HEK293 (cell line): Measurements from ENCODE around the gene RBBP8.

Experiments
- CTCF ChIA-PET: fragments of 350-600 bp; formaldehyde crosslinking; extraction: SDS; loops from one replicate; lab custom pipeline; 2021; ENCODE audit warnings: antibody characterized with exemption; lab: Yijun Ruan, JAX
- POLR2A ChIA-PET: fragments of 300-600 bp; formaldehyde crosslinking; extraction: SDS; loops from one replicate; lab custom pipeline; 2020; ENCODE audit warnings: antibody characterized with exemption, inconsistent platforms; lab: Yijun Ruan, JAX
- H3K27ac ChIP-seq: fragments of 200-500 bp; sonication (Bioruptor generic); 2 replicates; pipeline ENCODE4 v1.5.1; 2014; ENCODE audit warnings: low read depth, low read length, control low read depth, inconsistent platforms; ENCODE audit errors: extremely low read depth
- H3K36me3 ChIP-seq, 2 experiments: fragments of 200-500 bp in 1 of 2; sonication (Bioruptor generic) in 1 of 2; 1 replicate in 1 of 2; 2 replicates in 1 of 2; pipeline ENCODE4 v1.5.1; 2014 to 2017; ENCODE audit warnings: inconsistent platforms in 2 of 2, low read length in 2 of 2; ENCODE audit not compliant: control insufficient read depth in 2 of 2, insufficient read depth in 1 of 2
- H3K4me1 ChIP-seq: fragments of 200-500 bp; sonication (Bioruptor generic); 2 replicates; pipeline ENCODE4 v1.5.1; 2014; ENCODE audit warnings: mild to moderate bottlenecking, low read length, inconsistent platforms; ENCODE audit not compliant: control insufficient read depth, insufficient read depth
- H3K4me3 ChIP-seq: 2 replicates; pipeline ENCODE4 v1.5.1; 2011; ENCODE audit warnings: low read depth, mild to moderate bottlenecking, control low read depth, low read length, moderate library complexity
- H3K9me3 ChIP-seq: fragments of 200-500 bp; sonication (Bioruptor generic); 2 replicates; pipeline ENCODE4 v1.5.1; 2014; ENCODE audit warnings: low read depth, low read length, inconsistent platforms; ENCODE audit not compliant: control insufficient read depth, insufficient read depth
- FEZF1 ChIP-seq: fragments of 450-650 bp; formaldehyde crosslinking; IDR thresholded peaks from 2 replicates; pipeline ENCODE4 v1.5.1; 2016; ENCODE audit warnings: missing biosample characterization, missing genetic modification characterization
- ZBTB21 ChIP-seq: fragments of 450-650 bp; formaldehyde crosslinking; IDR thresholded peaks from 2 replicates; pipeline ENCODE4 v1.5.1; 2017; ENCODE audit warnings: missing biosample characterization, missing genetic modification characterization
- ZFHX2 ChIP-seq: fragments of 450-650 bp; formaldehyde crosslinking; conservative IDR thresholded peaks from 2 replicates; pipeline ENCODE4 v1.5.1; 2016; ENCODE audit warnings: missing biosample characterization, missing genetic modification characterization
- ZNF132 ChIP-seq: fragments of 450-650 bp; formaldehyde crosslinking; IDR thresholded peaks from 2 replicates; pipeline ENCODE4 v1.5.1; 2017; ENCODE audit warnings: missing biosample characterization, missing genetic modification characterization, borderline replicate concordance
- ZNF266 ChIP-seq: fragments of 450-650 bp; formaldehyde crosslinking; IDR thresholded peaks from 2 replicates; pipeline ENCODE4 v1.5.1; 2016; ENCODE audit warnings: missing biosample characterization, missing genetic modification characterization, low read depth
- ZNF37A ChIP-seq: fragments of 450-650 bp; IDR thresholded peaks from 2 replicates; pipeline ENCODE4 v1.5.1; 2018; ENCODE audit warnings: missing biosample characterization, missing genetic modification characterization
- ZNF416 ChIP-seq: fragments of 450-650 bp; formaldehyde crosslinking; IDR thresholded peaks from 2 replicates; pipeline ENCODE4 v1.5.1; 2016; ENCODE audit warnings: missing biosample characterization, missing genetic modification characterization
- ZNF658 ChIP-seq: fragments of 450-650 bp; formaldehyde crosslinking; IDR thresholded peaks from 2 replicates; pipeline ENCODE4; 2016; ENCODE audit warnings: missing biosample characterization, missing genetic modification characterization
- TF ChIP-seq, protein P1 (sequence below): fragments of 450-650 bp; formaldehyde crosslinking; IDR thresholded peaks from 2 replicates; pipeline ENCODE4 v1.5.1; 2016; ENCODE audit warnings: missing biosample characterization, missing genetic modification characterization
- TF ChIP-seq, protein P2 (sequence below): fragments of 450-650 bp; formaldehyde crosslinking; conservative IDR thresholded peaks from 2 replicates; pipeline ENCODE4 v1.5.1; 2016; ENCODE audit warnings: low read depth, missing biosample characterization, missing genetic modification characterization
- TF ChIP-seq, protein P3 (sequence below): fragments of 450-650 bp; IDR thresholded peaks from 2 replicates; pipeline ENCODE4 v1.5.1; 2018; ENCODE audit warnings: missing biosample characterization, missing genetic modification characterization
- TF ChIP-seq, protein P4 (sequence below): fragments of 450-650 bp; formaldehyde crosslinking; IDR thresholded peaks from 2 replicates; pipeline ENCODE4 v1.5.1; 2017; ENCODE audit warnings: missing biosample characterization, missing genetic modification characterization
- TF ChIP-seq, protein P5 (sequence below): fragments of 450-650 bp; formaldehyde crosslinking; IDR thresholded peaks from 2 replicates; pipeline ENCODE4 v1.5.1; 2016; ENCODE audit warnings: missing biosample characterization, missing genetic modification characterization
- TF ChIP-seq, protein P6 (sequence below): fragments of 450-650 bp; formaldehyde crosslinking; IDR thresholded peaks from 2 replicates; pipeline ENCODE4 v1.5.1; 2017; ENCODE audit warnings: missing biosample characterization, missing genetic modification characterization
- TF ChIP-seq, protein P7 (sequence below): fragments of 450-650 bp; formaldehyde crosslinking; IDR thresholded peaks from 2 replicates; pipeline ENCODE4 v1.5.1; 2016; ENCODE audit warnings: missing biosample characterization, missing genetic modification characterization

Gene RBBP8

DNA sequence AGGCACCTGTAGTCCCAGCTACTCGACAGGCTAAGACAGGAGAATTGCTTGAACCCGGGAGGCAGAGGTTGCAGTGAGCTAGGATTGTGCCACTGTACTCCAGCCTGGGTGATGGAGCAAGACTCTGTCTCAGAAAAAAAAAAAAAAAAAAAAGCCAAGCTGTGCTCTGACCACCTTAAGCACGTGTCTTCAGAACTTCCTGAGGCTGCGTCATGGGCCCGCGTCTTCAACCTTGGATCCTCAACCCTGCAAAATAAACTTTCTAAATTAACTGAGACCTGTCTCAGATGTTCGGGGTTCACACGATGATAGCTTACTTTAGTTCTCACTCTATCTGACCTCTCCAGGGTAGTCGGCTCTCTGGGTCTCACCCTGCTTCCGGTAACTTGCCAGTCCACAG, 136.4 kb downstream of the RBBP8 start (continued):
- TF ChIP-seq, protein P1, sequence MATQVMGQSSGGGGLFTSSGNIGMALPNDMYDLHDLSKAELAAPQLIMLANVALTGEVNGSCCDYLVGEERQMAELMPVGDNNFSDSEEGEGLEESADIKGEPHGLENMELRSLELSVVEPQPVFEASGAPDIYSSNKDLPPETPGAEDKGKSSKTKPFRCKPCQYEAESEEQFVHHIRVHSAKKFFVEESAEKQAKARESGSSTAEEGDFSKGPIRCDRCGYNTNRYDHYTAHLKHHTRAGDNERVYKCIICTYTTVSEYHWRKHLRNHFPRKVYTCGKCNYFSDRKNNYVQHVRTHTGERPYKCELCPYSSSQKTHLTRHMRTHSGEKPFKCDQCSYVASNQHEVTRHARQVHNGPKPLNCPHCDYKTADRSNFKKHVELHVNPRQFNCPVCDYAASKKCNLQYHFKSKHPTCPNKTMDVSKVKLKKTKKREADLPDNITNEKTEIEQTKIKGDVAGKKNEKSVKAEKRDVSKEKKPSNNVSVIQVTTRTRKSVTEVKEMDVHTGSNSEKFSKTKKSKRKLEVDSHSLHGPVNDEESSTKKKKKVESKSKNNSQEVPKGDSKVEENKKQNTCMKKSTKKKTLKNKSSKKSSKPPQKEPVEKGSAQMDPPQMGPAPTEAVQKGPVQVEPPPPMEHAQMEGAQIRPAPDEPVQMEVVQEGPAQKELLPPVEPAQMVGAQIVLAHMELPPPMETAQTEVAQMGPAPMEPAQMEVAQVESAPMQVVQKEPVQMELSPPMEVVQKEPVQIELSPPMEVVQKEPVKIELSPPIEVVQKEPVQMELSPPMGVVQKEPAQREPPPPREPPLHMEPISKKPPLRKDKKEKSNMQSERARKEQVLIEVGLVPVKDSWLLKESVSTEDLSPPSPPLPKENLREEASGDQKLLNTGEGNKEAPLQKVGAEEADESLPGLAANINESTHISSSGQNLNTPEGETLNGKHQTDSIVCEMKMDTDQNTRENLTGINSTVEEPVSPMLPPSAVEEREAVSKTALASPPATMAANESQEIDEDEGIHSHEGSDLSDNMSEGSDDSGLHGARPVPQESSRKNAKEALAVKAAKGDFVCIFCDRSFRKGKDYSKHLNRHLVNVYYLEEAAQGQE (tag by site-specific recombination), result no peak

DNA sequence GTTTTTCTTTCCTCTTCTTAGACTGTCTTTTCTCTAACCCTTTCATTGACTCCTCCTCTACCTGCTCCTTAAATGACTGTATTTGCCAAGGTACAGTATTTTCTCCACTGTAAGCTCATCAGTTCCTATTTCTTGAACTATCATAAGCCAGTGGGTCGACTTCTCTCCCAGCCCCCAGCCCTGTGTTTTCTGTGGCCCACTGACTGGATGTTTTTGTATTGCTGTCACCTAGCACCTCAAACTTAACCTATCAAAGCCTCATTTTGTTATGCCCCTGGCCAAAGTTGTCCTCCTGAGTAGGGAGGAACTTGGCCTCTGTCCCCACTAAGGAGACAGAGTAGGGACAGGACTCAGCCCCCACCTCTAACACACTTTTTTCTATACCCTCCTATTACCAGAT, 136.8 kb downstream of the RBBP8 start:
- TF ChIP-seq ZNF132 (tag by site-specific recombination) (no peak), ZNF658 (tag by site-specific recombination) (no peak), ZBTB21 (no peak), ZNF266 (tag by site-specific recombination) (no peak), FEZF1 (tag by site-specific recombination) (no peak)
- TF ChIP-seq, protein P2, sequence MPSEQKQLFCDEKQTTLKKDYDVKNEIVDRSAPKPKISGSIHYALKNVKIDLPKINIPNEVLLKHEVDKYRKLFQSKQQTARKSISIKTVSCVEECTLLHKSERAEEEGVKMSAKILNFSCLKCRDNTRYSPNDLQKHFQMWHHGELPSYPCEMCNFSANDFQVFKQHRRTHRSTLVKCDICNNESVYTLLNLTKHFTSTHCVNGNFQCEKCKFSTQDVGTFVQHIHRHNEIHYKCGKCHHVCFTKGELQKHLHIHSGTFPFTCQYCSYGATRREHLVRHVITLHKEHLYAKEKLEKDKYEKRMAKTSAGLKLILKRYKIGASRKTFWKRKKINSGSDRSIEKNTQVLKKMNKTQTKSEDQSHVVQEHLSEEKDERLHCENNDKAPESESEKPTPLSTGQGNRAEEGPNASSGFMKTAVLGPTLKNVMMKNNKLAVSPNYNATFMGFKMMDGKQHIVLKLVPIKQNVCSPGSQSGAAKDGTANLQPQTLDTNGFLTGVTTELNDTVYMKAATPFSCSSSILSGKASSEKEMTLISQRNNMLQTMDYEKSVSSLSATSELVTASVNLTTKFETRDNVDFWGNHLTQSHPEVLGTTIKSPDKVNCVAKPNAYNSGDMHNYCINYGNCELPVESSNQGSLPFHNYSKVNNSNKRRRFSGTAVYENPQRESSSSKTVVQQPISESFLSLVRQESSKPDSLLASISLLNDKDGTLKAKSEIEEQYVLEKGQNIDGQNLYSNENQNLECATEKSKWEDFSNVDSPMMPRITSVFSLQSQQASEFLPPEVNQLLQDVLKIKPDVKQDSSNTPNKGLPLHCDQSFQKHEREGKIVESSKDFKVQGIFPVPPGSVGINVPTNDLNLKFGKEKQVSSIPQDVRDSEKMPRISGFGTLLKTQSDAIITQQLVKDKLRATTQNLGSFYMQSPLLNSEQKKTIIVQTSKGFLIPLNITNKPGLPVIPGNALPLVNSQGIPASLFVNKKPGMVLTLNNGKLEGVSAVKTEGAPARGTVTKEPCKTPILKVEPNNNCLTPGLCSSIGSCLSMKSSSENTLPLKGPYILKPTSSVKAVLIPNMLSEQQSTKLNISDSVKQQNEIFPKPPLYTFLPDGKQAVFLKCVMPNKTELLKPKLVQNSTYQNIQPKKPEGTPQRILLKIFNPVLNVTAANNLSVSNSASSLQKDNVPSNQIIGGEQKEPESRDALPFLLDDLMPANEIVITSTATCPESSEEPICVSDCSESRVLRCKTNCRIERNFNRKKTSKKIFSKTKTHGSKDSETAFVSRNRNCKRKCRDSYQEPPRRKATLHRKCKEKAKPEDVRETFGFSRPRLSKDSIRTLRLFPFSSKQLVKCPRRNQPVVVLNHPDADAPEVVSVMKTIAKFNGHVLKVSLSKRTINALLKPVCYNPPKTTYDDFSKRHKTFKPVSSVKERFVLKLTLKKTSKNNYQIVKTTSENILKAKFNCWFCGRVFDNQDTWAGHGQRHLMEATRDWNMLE (tag by site-specific recombination), result no peak
- TF ChIP-seq, protein P3, sequence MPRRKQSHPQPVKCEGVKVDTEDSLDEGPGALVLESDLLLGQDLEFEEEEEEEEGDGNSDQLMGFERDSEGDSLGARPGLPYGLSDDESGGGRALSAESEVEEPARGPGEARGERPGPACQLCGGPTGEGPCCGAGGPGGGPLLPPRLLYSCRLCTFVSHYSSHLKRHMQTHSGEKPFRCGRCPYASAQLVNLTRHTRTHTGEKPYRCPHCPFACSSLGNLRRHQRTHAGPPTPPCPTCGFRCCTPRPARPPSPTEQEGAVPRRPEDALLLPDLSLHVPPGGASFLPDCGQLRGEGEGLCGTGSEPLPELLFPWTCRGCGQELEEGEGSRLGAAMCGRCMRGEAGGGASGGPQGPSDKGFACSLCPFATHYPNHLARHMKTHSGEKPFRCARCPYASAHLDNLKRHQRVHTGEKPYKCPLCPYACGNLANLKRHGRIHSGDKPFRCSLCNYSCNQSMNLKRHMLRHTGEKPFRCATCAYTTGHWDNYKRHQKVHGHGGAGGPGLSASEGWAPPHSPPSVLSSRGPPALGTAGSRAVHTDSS (tag by site-specific recombination), result no peak
- H3K27ac ChIP-seq, result no peak overlapping the region
- ChIA-PET CTCF (interaction anchor here (1.7 kb wide), 1 partner anchor 16 kb away, joined by 3 read pairs; no protein-coding TSS in a partner anchor), POLR2A (no interaction called here)
- no peaks in the 10 kb centered on the region for H3K36me3 ChIP-seq
- H3K4me1 ChIP-seq, result no peaks in the 10 kb centered on the region
- no peak overlapping the region for H3K4me3 ChIP-seq
- no peaks in the 10 kb centered on the region for H3K9me3 ChIP-seq

DNA sequence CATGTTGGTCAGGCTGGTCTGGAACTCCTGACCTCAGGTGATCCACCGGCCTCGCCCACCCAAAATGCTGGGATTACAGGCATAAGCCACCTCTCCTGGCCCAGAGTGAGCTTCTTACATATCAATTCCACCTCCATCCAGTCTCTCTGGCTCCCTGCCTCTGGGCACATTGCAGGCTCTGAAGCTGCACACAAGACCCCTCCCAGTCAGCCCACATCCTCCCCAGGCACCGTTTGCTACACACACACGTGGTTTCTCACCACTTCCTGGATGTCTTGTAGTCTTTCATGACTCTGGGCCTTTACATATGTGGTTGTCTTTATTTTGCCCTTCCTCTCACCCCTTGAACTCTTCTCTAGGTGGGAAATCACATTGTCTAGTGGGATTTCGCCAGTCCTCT, 138.2 kb downstream of the RBBP8 start:
- H3K4me1 ChIP-seq, result no peaks in the 10 kb centered on the region
- POLR2A ChIA-PET, result no interaction called here
- H3K27ac ChIP-seq, result no peak overlapping the region
- H3K9me3 ChIP-seq, result no peaks in the 10 kb centered on the region
- CTCF ChIA-PET, result no interaction called here
- no peak overlapping the region for H3K4me3 ChIP-seq
- no peaks in the 10 kb centered on the region for H3K36me3 ChIP-seq
- TF ChIP-seq ZFHX2 (tag by site-specific recombination), result no peak
- TF ChIP-seq ZNF37A (tag by site-specific recombination), result no peak
- TF ChIP-seq ZNF416 (tag by site-specific recombination), result no peak
- TF ChIP-seq, protein P4, sequence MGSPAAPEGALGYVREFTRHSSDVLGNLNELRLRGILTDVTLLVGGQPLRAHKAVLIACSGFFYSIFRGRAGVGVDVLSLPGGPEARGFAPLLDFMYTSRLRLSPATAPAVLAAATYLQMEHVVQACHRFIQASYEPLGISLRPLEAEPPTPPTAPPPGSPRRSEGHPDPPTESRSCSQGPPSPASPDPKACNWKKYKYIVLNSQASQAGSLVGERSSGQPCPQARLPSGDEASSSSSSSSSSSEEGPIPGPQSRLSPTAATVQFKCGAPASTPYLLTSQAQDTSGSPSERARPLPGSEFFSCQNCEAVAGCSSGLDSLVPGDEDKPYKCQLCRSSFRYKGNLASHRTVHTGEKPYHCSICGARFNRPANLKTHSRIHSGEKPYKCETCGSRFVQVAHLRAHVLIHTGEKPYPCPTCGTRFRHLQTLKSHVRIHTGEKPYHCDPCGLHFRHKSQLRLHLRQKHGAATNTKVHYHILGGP, result no peak
- TF ChIP-seq, protein P5, sequence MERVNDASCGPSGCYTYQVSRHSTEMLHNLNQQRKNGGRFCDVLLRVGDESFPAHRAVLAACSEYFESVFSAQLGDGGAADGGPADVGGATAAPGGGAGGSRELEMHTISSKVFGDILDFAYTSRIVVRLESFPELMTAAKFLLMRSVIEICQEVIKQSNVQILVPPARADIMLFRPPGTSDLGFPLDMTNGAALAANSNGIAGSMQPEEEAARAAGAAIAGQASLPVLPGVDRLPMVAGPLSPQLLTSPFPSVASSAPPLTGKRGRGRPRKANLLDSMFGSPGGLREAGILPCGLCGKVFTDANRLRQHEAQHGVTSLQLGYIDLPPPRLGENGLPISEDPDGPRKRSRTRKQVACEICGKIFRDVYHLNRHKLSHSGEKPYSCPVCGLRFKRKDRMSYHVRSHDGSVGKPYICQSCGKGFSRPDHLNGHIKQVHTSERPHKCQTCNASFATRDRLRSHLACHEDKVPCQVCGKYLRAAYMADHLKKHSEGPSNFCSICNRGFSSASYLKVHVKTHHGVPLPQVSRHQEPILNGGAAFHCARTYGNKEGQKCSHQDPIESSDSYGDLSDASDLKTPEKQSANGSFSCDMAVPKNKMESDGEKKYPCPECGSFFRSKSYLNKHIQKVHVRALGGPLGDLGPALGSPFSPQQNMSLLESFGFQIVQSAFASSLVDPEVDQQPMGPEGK (tag by site-specific recombination), result no peak
- TF ChIP-seq, protein P6, sequence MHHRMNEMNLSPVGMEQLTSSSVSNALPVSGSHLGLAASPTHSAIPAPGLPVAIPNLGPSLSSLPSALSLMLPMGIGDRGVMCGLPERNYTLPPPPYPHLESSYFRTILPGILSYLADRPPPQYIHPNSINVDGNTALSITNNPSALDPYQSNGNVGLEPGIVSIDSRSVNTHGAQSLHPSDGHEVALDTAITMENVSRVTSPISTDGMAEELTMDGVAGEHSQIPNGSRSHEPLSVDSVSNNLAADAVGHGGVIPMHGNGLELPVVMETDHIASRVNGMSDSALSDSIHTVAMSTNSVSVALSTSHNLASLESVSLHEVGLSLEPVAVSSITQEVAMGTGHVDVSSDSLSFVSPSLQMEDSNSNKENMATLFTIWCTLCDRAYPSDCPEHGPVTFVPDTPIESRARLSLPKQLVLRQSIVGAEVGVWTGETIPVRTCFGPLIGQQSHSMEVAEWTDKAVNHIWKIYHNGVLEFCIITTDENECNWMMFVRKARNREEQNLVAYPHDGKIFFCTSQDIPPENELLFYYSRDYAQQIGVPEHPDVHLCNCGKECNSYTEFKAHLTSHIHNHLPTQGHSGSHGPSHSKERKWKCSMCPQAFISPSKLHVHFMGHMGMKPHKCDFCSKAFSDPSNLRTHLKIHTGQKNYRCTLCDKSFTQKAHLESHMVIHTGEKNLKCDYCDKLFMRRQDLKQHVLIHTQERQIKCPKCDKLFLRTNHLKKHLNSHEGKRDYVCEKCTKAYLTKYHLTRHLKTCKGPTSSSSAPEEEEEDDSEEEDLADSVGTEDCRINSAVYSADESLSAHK (tag by site-specific recombination), result no peak
- TF ChIP-seq, protein P7, sequence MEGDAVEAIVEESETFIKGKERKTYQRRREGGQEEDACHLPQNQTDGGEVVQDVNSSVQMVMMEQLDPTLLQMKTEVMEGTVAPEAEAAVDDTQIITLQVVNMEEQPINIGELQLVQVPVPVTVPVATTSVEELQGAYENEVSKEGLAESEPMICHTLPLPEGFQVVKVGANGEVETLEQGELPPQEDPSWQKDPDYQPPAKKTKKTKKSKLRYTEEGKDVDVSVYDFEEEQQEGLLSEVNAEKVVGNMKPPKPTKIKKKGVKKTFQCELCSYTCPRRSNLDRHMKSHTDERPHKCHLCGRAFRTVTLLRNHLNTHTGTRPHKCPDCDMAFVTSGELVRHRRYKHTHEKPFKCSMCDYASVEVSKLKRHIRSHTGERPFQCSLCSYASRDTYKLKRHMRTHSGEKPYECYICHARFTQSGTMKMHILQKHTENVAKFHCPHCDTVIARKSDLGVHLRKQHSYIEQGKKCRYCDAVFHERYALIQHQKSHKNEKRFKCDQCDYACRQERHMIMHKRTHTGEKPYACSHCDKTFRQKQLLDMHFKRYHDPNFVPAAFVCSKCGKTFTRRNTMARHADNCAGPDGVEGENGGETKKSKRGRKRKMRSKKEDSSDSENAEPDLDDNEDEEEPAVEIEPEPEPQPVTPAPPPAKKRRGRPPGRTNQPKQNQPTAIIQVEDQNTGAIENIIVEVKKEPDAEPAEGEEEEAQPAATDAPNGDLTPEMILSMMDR, result no peak
